WTC11 (cell line): ENCODE measurements around the gene FBP1. TPM values are rescaled to one million over a fixed set of nuclear protein-coding genes. Genes with fewer than 3 reads are reported as not detected.

ENCODE experiments used
- ATAC-seq: fragments of 200-7000 bp; cut with Tn5 transposase; 2 replicates; pipeline ENCODE4 v1.10.0; 2021; ENCODE audit warnings: mild to moderate bottlenecking, moderate library complexity
- CTCF ChIA-PET: fragments of 300-600 bp; sonication (Branson Sonifier 250); formaldehyde crosslinking; loops from one replicate; lab custom pipeline; 2021; ENCODE audit warnings: antibody characterized with exemption; lab: Charles Lee
- POLR2A ChIA-PET: fragments of 350-600 bp; sonication (Branson Sonifier 250); formaldehyde crosslinking; loops from one replicate; lab custom pipeline; 2021; ENCODE audit warnings: antibody characterized with exemption; lab: Charles Lee
- DNase-seq: peaks from one replicate; pipeline ENCODE4 v3.0.0; 2021; ENCODE audit warnings: low spot score
- H3K27ac Mint-ChIP-seq: 2 replicates; pipeline ENCODE4 v1.8.0; 2021; ENCODE audit warnings: mixed read lengths
- H3K27me3 Mint-ChIP-seq: 2 replicates; pipeline ENCODE4 v1.8.0; 2021; ENCODE audit warnings: low read depth, mild to moderate bottlenecking, moderate library complexity, mixed read lengths
- H3K36me3 Mint-ChIP-seq: 2 replicates; pipeline ENCODE4 v1.8.0; 2021; ENCODE audit warnings: mixed read lengths
- H3K4me1 Mint-ChIP-seq: 2 replicates; pipeline ENCODE4 v1.8.0; 2022; ENCODE audit warnings: mixed read lengths
- H3K4me3 Mint-ChIP-seq: 2 replicates; pipeline ENCODE4 v1.8.0; 2021; ENCODE audit warnings: mild to moderate bottlenecking, moderate library complexity, mixed read lengths
- H3K9me3 Mint-ChIP-seq: 2 replicates; pipeline ENCODE4 v1.8.0; 2021; ENCODE audit warnings: mixed read lengths
- ARID4B ChIP-seq: sonication (generic); formaldehyde crosslinking; IDR thresholded peaks from 2 replicates; pipeline ENCODE4 v1.8.0; 2023; ENCODE audit warnings: missing genetic modification reagents, mild to moderate bottlenecking, borderline replicate concordance
- ATF3 ChIP-seq: sonication (generic); formaldehyde crosslinking; conservative IDR thresholded peaks from 2 replicates; pipeline ENCODE4 v1.8.1; 2022; ENCODE audit warnings: mild to moderate bottlenecking, missing genetic modification reagents
- CTCF ChIP-seq: fragments of 200-600 bp; IDR thresholded peaks from 2 replicates; pipeline ENCODE4 v1.8.0; 2022; ENCODE audit warnings: antibody characterized with exemption
- E2F5 ChIP-seq: sonication (generic); formaldehyde crosslinking; IDR thresholded peaks from 2 replicates; pipeline ENCODE4 v1.8.1; 2022; ENCODE audit warnings: mild to moderate bottlenecking, moderate library complexity, missing genetic modification reagents
- MAX ChIP-seq: sonication (generic); formaldehyde crosslinking; IDR thresholded peaks from 2 replicates; pipeline ENCODE4 v1.8.0; 2022; ENCODE audit warnings: mild to moderate bottlenecking, missing genetic modification reagents
- MLX ChIP-seq: sonication (generic); formaldehyde crosslinking; IDR thresholded peaks from 2 replicates; pipeline ENCODE4 v1.8.1; 2023; ENCODE audit warnings: mild to moderate bottlenecking, missing genetic modification reagents, moderate library complexity
- USF1 ChIP-seq: sonication (generic); formaldehyde crosslinking; IDR thresholded peaks from 2 replicates; pipeline ENCODE4 v1.8.0; 2022; ENCODE audit warnings: mild to moderate bottlenecking, missing genetic modification reagents
- ZBTB21 ChIP-seq: sonication (generic); formaldehyde crosslinking; IDR thresholded peaks from 2 replicates; pipeline ENCODE4 v1.8.1; 2023; ENCODE audit warnings: mild to moderate bottlenecking, missing genetic modification reagents, borderline replicate concordance
- ZBTB43 ChIP-seq: sonication (generic); formaldehyde crosslinking; IDR thresholded peaks from 2 replicates; pipeline ENCODE4 v1.8.1; 2023; ENCODE audit warnings: mild to moderate bottlenecking, missing genetic modification reagents
- ZNF281 ChIP-seq: sonication (generic); formaldehyde crosslinking; IDR thresholded peaks from 2 replicates; pipeline ENCODE4 v1.8.0; 2023; ENCODE audit warnings: mild to moderate bottlenecking, missing genetic modification reagents
- total RNA-seq: library from RNA; stranded (reverse); gene quantifications from 3 replicates; pipeline ENCODE4 v1.2.3, GENCODE V29; 2021

The FBP1 gene
- total RNA-seq, 1 experiment from 2014 or later, result 6.4 TPM

- Mint-ChIP-seq H3K4me3 (peak overlapping the region; percentile 70), H3K9me3 (no peaks in the 10 kb centered on the region), H3K4me1 (peaks cover 21% of the 10 kb centered on the region), H3K27ac (no peak overlapping the region), H3K36me3 (peaks cover 2% of the 10 kb centered on the region; the same call in 1 of the 2 replicates), H3K27me3 (peaks cover 83% of the 10 kb centered on the region)
- ChIA-PET CTCF (interaction anchor here (0.9 to 2.7 kb wide), 4 partner anchors 11 to 493 kb away, joined by 5 to 11 read pairs (median 10); no protein-coding TSS in a partner anchor), POLR2A (no interaction called here)
- ATAC-seq (peak; percentile 3; the same call in 1 of the 2 replicates), DNase-seq (peak; percentile 28)
- no peak for TF ChIP-seq USF1 (CRISPR knock-in tag)
- TF ChIP-seq MAX (CRISPR knock-in tag), result no peak
- no peak for TF ChIP-seq ARID4B (CRISPR knock-in tag)
- no peak for TF ChIP-seq MLX (CRISPR knock-in tag)
- no peak for TF ChIP-seq ZBTB21 (CRISPR knock-in tag)
- TF ChIP-seq ZBTB43, result no peak
- no peak for TF ChIP-seq ATF3 (CRISPR knock-in tag)
- TF ChIP-seq E2F5, result no peak
- no peak for TF ChIP-seq CTCF
- no peak for TF ChIP-seq ZNF281 (CRISPR knock-in tag)
Observed at GRCh38 chr9:94638335-94639060, 820 bp downstream of the FBP1 start.
